Measurements from ENCODE around the gene DZANK1.
"Not testable (repeated sequence)": the region's sequence is repeated elsewhere in the genome, so short reads cannot be mapped to it uniquely, and the experiment has no call there.

- TF ChIP-seq, protein P1, sequence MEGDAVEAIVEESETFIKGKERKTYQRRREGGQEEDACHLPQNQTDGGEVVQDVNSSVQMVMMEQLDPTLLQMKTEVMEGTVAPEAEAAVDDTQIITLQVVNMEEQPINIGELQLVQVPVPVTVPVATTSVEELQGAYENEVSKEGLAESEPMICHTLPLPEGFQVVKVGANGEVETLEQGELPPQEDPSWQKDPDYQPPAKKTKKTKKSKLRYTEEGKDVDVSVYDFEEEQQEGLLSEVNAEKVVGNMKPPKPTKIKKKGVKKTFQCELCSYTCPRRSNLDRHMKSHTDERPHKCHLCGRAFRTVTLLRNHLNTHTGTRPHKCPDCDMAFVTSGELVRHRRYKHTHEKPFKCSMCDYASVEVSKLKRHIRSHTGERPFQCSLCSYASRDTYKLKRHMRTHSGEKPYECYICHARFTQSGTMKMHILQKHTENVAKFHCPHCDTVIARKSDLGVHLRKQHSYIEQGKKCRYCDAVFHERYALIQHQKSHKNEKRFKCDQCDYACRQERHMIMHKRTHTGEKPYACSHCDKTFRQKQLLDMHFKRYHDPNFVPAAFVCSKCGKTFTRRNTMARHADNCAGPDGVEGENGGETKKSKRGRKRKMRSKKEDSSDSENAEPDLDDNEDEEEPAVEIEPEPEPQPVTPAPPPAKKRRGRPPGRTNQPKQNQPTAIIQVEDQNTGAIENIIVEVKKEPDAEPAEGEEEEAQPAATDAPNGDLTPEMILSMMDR (conservative IDR thresholded peaks at IDR 0.05; ENCODE audit: low read depth in 2 of 2): not testable (repeated sequence)
- not testable (repeated sequence) for TF ChIP-seq EZH2phosphoT487 (IDR thresholded peaks at IDR 0.05; ENCODE audit: unreplicated experiment); POLR2AphosphoS5 (IDR thresholded peaks at IDR 0.05; ENCODE audit: low read depth); EZH2 (IDR thresholded peaks at IDR 0.05; ENCODE audit: low read depth, unreplicated experiment); REST (IDR thresholded peaks at IDR 0.05; ENCODE audit: unreplicated experiment)
These were observed 68.1 kb downstream of the DZANK1 start for GRCh38 chr20:18398713-18399112.
